ENCODE data around the gene MAP6D1.
"Not testable (repeated sequence)": the region's sequence is repeated elsewhere in the genome, so short reads cannot be mapped to it uniquely, and the experiment has no call there.

Gene MAP6D1

DNA sequence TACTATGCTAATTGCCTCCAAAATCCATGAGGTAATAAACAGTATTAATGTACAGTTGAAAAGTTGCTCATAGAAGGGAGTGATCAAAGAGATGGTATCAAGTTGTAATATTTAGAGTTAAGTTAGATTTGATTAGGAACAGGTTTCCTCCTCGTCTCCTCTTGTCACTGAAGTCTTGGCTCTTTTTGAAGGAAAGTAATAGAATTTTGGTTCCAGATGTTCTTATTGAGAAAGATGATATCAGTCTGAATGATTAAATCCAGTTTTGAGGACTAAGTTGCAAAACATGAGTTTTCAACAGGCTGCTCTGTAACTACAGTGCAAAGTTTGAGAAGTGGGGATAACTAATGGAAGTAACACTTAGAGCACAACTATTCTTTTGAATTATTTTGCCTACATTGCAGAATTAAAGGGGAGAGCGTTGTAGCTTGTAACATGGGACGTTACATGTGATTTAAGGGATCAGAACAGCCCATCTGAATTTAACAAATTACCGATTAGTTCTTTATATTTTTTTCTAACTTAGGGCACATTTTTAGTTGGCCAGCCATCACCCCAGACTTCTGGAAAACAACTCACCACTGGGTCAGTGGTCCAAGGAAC is 48.3 kb downstream of the MAP6D1 start (continued):
- TF ChIP-seq ZNF169 (tag by site-specific recombination; IDR thresholded peaks at IDR 0.05), result no peak
- no peak for TF ChIP-seq ZNF654 (tag by site-specific recombination; IDR thresholded peaks at IDR 0.05; ENCODE audit: low read depth)
- TF ChIP-seq ZSCAN16 (tag by site-specific recombination; IDR thresholded peaks at IDR 0.05), result no peak

GRCh38 chr3:183776451-183776850 is 48.9 kb downstream of the MAP6D1 start:
- H3K4me3 ChIP-seq (ENCODE audit: low read depth, low read length); CTCF ChIA-PET; H3K4me1 ChIP-seq (ENCODE audit: control insufficient read depth, insufficient read depth, low read length); H3K27ac ChIP-seq (ENCODE audit: extremely low read depth, low read depth, low read length); POLR2A ChIA-PET; H3K9me3 ChIP-seq (ENCODE audit: control insufficient read depth, insufficient read depth, low read depth, low read length): not testable (repeated sequence)
- peaks cover 24 to 90% of the 10 kb centered on the region in 2 experiments for H3K36me3 ChIP-seq (ENCODE audit: control insufficient read depth in 2 of 2, insufficient read depth in 1 of 2, low read length in 2 of 2)

DNA sequence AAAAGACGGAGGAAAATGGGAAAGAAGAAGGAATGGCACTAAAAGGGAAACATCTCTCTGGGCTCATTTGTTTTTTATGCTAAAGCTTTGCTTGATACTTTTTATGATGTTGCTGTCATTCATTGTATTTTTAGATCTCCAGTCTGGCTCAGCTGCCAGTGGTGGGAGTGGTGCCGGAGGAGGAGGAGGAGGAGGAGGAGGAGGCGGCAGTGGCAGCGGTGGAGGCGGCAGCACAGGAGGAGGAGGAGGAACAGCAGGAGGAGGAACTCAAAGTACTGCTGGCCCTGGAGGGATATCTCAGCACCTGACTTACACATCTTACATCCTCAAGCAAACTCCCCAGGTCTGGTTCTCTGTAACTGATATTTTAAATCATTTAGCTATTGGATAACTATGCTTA is 49.6 kb downstream of the MAP6D1 start:
- Histone ChIP-seq H3K36me3 (ENCODE audit: control insufficient read depth in 2 of 2, insufficient read depth in 1 of 2, low read length in 2 of 2) (peaks cover 23 to 88% of the 10 kb centered on the region in 2 experiments), H3K4me1 (ENCODE audit: control insufficient read depth, insufficient read depth, low read length) (no peaks in the 10 kb centered on the region), H3K27ac (ENCODE audit: extremely low read depth, low read depth, low read length) (no peak overlapping the region), H3K9me3 (ENCODE audit: control insufficient read depth, insufficient read depth, low read depth, low read length) (no peaks in the 10 kb centered on the region), H3K4me3 (ENCODE audit: low read depth, low read length) (no peak overlapping the region)
- TF ChIP-seq, protein P1, sequence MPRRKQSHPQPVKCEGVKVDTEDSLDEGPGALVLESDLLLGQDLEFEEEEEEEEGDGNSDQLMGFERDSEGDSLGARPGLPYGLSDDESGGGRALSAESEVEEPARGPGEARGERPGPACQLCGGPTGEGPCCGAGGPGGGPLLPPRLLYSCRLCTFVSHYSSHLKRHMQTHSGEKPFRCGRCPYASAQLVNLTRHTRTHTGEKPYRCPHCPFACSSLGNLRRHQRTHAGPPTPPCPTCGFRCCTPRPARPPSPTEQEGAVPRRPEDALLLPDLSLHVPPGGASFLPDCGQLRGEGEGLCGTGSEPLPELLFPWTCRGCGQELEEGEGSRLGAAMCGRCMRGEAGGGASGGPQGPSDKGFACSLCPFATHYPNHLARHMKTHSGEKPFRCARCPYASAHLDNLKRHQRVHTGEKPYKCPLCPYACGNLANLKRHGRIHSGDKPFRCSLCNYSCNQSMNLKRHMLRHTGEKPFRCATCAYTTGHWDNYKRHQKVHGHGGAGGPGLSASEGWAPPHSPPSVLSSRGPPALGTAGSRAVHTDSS (tag by site-specific recombination; IDR thresholded peaks at IDR 0.05), result no peak
- no peak for TF ChIP-seq ZSCAN16 (tag by site-specific recombination; IDR thresholded peaks at IDR 0.05)
- no peak for TF ChIP-seq ZNF214 (tag by site-specific recombination; IDR thresholded peaks at IDR 0.05; ENCODE audit: borderline replicate concordance)
- no peak for TF ChIP-seq ZFP3 (tag by site-specific recombination; IDR thresholded peaks at IDR 0.05; ENCODE audit: low read depth)
- TF ChIP-seq GLI2 (tag by site-specific recombination; IDR thresholded peaks at IDR 0.05; ENCODE audit: borderline replicate concordance, low read depth), result no peak
- TF ChIP-seq, protein P2, sequence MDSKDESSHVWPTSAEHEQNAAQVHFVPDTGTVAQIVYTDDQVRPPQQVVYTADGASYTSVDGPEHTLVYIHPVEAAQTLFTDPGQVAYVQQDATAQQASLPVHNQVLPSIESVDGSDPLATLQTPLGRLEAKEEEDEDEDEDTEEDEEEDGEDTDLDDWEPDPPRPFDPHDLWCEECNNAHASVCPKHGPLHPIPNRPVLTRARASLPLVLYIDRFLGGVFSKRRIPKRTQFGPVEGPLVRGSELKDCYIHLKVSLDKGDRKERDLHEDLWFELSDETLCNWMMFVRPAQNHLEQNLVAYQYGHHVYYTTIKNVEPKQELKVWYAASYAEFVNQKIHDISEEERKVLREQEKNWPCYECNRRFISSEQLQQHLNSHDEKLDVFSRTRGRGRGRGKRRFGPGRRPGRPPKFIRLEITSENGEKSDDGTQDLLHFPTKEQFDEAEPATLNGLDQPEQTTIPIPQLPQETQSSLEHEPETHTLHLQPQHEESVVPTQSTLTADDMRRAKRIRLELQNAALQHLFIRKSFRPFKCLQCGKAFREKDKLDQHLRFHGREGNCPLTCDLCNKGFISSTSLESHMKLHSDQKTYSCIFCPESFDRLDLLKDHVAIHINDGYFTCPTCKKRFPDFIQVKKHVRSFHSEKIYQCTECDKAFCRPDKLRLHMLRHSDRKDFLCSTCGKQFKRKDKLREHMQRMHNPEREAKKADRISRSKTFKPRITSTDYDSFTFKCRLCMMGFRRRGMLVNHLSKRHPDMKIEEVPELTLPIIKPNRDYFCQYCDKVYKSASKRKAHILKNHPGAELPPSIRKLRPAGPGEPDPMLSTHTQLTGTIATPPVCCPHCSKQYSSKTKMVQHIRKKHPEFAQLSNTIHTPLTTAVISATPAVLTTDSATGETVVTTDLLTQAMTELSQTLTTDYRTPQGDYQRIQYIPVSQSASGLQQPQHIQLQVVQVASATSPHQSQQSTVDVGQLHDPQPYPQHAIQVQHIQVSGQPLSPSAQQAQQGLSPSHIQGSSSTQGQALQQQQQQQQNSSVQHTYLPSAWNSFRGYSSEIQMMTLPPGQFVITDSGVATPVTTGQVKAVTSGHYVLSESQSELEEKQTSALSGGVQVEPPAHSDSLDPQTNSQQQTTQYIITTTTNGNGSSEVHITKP (tag by site-specific recombination; IDR thresholded peaks at IDR 0.05), result no peak
- TF ChIP-seq ZNF76 (tag by site-specific recombination; IDR thresholded peaks at IDR 0.05; ENCODE audit: borderline replicate concordance, low read depth), result no peak
- no peak for TF ChIP-seq KLF7 (tag by site-specific recombination; IDR thresholded peaks at IDR 0.05; ENCODE audit: borderline replicate concordance)
- no peak for TF ChIP-seq ZNF10 (tag by site-specific recombination; IDR thresholded peaks at IDR 0.05)
- no peak for TF ChIP-seq ZNF544 (tag by site-specific recombination; IDR thresholded peaks at IDR 0.05)
- no peak for TF ChIP-seq ZNF433 (tag by site-specific recombination; IDR thresholded peaks at IDR 0.05; ENCODE audit: low read depth)
- no peak for TF ChIP-seq ZNF146 (tag by site-specific recombination; IDR thresholded peaks at IDR 0.05)
- no peak for TF ChIP-seq BCL6B (tag by site-specific recombination; IDR thresholded peaks at IDR 0.05)
- peak; percentile 79 for TF ChIP-seq ZFHX2 (tag by site-specific recombination; conservative IDR thresholded peaks at IDR 0.05)
- peak; percentile 87 for TF ChIP-seq EGR2 (tag by site-specific recombination; IDR thresholded peaks at IDR 0.05; ENCODE audit: low read depth)
- no peak for TF ChIP-seq ZNF664 (tag by site-specific recombination; IDR thresholded peaks at IDR 0.05)
- no peak for TF ChIP-seq ZBTB44 (tag by site-specific recombination; IDR thresholded peaks at IDR 0.05)
- ChIA-PET CTCF (no interaction called here), POLR2A (no interaction called here)

Data from HEK293 (cell line).